DMS114 treated with DMSO at 0.1 percent for 48 hours (cell line): ENCODE measurements around the gene HPCAL1.
"Not testable (repeated sequence)": the region's sequence is repeated elsewhere in the genome, so short reads cannot be mapped to it uniquely, and the experiment has no call there.

Source experiments
- DNase-seq: peaks from one replicate; lab custom pipeline; 2025; ENCODE audit not compliant: unreplicated experiment; lab: John Stamatoyannopoulos, UW

Gene HPCAL1

GRCh38 chr2:10284108-10284870, 18.4 kb upstream of the HPCAL1 start:
- DNase-seq: no peak

- DNase-seq: no peak
Observed at GRCh38 chr2:10285191-10285555, 17.5 kb upstream of the HPCAL1 start.

- DNase-seq: no peak
Observed at GRCh38 chr2:10285556-10286198, 17.0 kb upstream of the HPCAL1 start.

GRCh38 chr2:10286216-10287037, 16.3 kb upstream of the HPCAL1 start:
- no peak for DNase-seq

GRCh38 chr2:10287761-10288160, 14.9 kb upstream of the HPCAL1 start:
- no peak for DNase-seq

- no peak for DNase-seq
Observed at GRCh38 chr2:10288606-10289005, 14.1 kb upstream of the HPCAL1 start.

GRCh38 chr2:10289352-10289751, 13.4 kb upstream of the HPCAL1 start:
- no peak for DNase-seq

- DNase-seq: no peak
Observed at GRCh38 chr2:10289891-10290290, 12.8 kb upstream of the HPCAL1 start.

- not testable (repeated sequence) for DNase-seq
Observed at GRCh38 chr2:10291376-10291775, 11.3 kb upstream of the HPCAL1 start.

- DNase-seq: no peak
Observed at GRCh38 chr2:10292033-10292432, 10.7 kb upstream of the HPCAL1 start.

GRCh38 chr2:10293603-10294002, 9.1 kb upstream of the HPCAL1 start:
- no peak for DNase-seq

- no peak for DNase-seq
Observed at GRCh38 chr2:10294077-10294476, 8.6 kb upstream of the HPCAL1 start.

- not testable (repeated sequence) for DNase-seq
Observed at GRCh38 chr2:10295649-10296048, 7.1 kb upstream of the HPCAL1 start.

- DNase-seq: no peak
Observed at GRCh38 chr2:10296142-10296541, 6.6 kb upstream of the HPCAL1 start.

- DNase-seq: no peak
Observed at GRCh38 chr2:10297191-10297830, 5.4 kb upstream of the HPCAL1 start.

- no peak for DNase-seq
Observed at GRCh38 chr2:10297959-10298531, 4.7 kb upstream of the HPCAL1 start.

- not testable (repeated sequence) for DNase-seq
Observed at GRCh38 chr2:10298777-10299176, 3.9 kb upstream of the HPCAL1 start.

- no peak for DNase-seq
Observed at GRCh38 chr2:10300328-10300920, 2.3 kb upstream of the HPCAL1 start.

GRCh38 chr2:10300997-10301940, 1.4 kb upstream of the HPCAL1 start:
- no peak for DNase-seq
